Mucosa of descending colon (tissue), 3 donors: Measurements from ENCODE around the gene PBX1. TPM values are rescaled to one million over a fixed set of nuclear protein-coding genes. Genes with fewer than 3 reads are reported as not detected.

Source experiments
- ATAC-seq: fragments of 200-7000 bp; cut with Tn5 transposase; one replicate; pipeline ENCODE4 v1.9.1; 2020; ENCODE audit warnings: mild to moderate bottlenecking, moderate library complexity
- DNase-seq, 3 donors: peaks; one replicate each; pipeline ENCODE4 v3.0.0-alpha.2; 2020
- H3K36me3 ChIP-seq: fragments of 200-600 bp; one replicate; pipeline ENCODE4 v1.8.0; 2021; ENCODE audit warnings: low read depth, mild to moderate bottlenecking
- H3K4me1 ChIP-seq: fragments of 200-600 bp; one replicate; pipeline ENCODE4 v1.8.0; 2021; ENCODE audit warnings: low read depth, mild to moderate bottlenecking
- H3K4me3 ChIP-seq: fragments of 200-600 bp; one replicate; pipeline ENCODE4 v1.8.0; 2021; ENCODE audit warnings: mild to moderate bottlenecking
- H3K9me3 ChIP-seq: fragments of 200-600 bp; one replicate; pipeline ENCODE4 v1.8.0; 2021; ENCODE audit warnings: mild to moderate bottlenecking
- CTCF ChIP-seq: fragments of 200-600 bp; IDR thresholded peaks from one replicate; pipeline ENCODE4 v1.8.0; 2022; ENCODE audit warnings: antibody characterized with exemption, mild to moderate bottlenecking
- intact Hi-C, 2 donors: fragments of 100-400 bp; cut with DNase I in 1 of 2; cut with micrococcal nuclease in 1 of 2; formaldehyde crosslinking; loops; one replicate each; pipeline versions ENCODE4 v1.11.0 to v1.11.1; 2022; cut with DNase I, micrococcal nuclease
- total RNA-seq, 3 donors: library from RNA; stranded (reverse); fragmentation: NEBNext Ultra II Directional in 2 of 3; extraction: Animal tissue kit (Norgen Biotek cat#: 25700) in 2 of 3; gene quantifications; one replicate each; pipeline versions ENCODE4 v1.2.1 to v1.2.4, GENCODE V29; 2021 to 2023
- donor health status: DM: no; HTN: no; CAD: no; lungs with moderate emphysema.
- donor health status: DM: no; HTN: no; CAD: no.
- donor health status: DM: no; HTN: yes; CAD: no.

PBX1 gene
- total RNA-seq, 3 donors from 2014 or later: 52.6 to 182 (median 82.8) TPM

- H3K4me3 ChIP-seq: no peak overlapping the region
- no peaks in the 10 kb centered on the region for H3K36me3 ChIP-seq
- no peak for ATAC-seq
- no peaks in the 10 kb centered on the region for H3K9me3 ChIP-seq
- no peak for DNase-seq
- no peaks in the 10 kb centered on the region for H3K4me1 ChIP-seq
- TF ChIP-seq CTCF: no peak
- intact Hi-C loops: no loop called here
Observed at GRCh38 chr1:164581762-164582161, 22.8 kb downstream of the PBX1 start.

GRCh38 chr1:164583196-164583595 is 24.2 kb downstream of the PBX1 start:
- ATAC-seq (no peak), DNase-seq (no peak)
- Histone ChIP-seq H3K4me1 (peaks cover 3% of the 10 kb centered on the region), H3K36me3 (no peaks in the 10 kb centered on the region), H3K9me3 (no peaks in the 10 kb centered on the region), H3K4me3 (no peak overlapping the region)
- intact Hi-C loops: no loop called here
- TF ChIP-seq CTCF: no peak

GRCh38 chr1:164583835-164584539 is 25.0 kb downstream of the PBX1 start:
- no peak overlapping the region for H3K4me3 ChIP-seq
- no peaks in the 10 kb centered on the region for H3K36me3 ChIP-seq
- no peak for TF ChIP-seq CTCF
- H3K9me3 ChIP-seq: no peaks in the 10 kb centered on the region
- ATAC-seq (no peak), DNase-seq (no peak)
- peaks cover 3% of the 10 kb centered on the region for H3K4me1 ChIP-seq
- intact Hi-C loops: no loop called here

- no peak for TF ChIP-seq CTCF
- ATAC-seq (no peak), DNase-seq (no peak)
- Histone ChIP-seq H3K9me3 (no peaks in the 10 kb centered on the region), H3K4me1 (peaks cover 19% of the 10 kb centered on the region), H3K36me3 (no peaks in the 10 kb centered on the region), H3K4me3 (no peak overlapping the region)
- intact Hi-C loops: no loop called here
Observed at GRCh38 chr1:164586591-164586990, 27.6 kb downstream of the PBX1 start.

- intact Hi-C loops: no loop called here
- H3K4me3 ChIP-seq: no peak overlapping the region
- H3K36me3 ChIP-seq: no peaks in the 10 kb centered on the region
- no peak for DNase-seq
- TF ChIP-seq CTCF: no peak
- H3K4me1 ChIP-seq: peaks cover 19% of the 10 kb centered on the region
- no peaks in the 10 kb centered on the region for H3K9me3 ChIP-seq
- no peak for ATAC-seq
Observed at GRCh38 chr1:164587617-164588501, 28.9 kb downstream of the PBX1 start.
